ENCODE data around the gene ANKS4B.
"Not testable (repeated sequence)": the region's sequence is repeated elsewhere in the genome, so short reads cannot be mapped to it uniquely, and the experiment has no call there.

The ANKS4B gene

GRCh38 chr16:21263640-21264570 lies 30.4 kb downstream of the ANKS4B start:
- DNase-seq: no peak

GRCh38 chr16:21264571-21265036 lies 31.1 kb downstream of the ANKS4B start:
- DNase-seq: no peak

GRCh38 chr16:21265104-21265837 lies 31.8 kb downstream of the ANKS4B start:
- no peak for DNase-seq

- no peak for DNase-seq
Measured at GRCh38 chr16:21267298-21267697, 33.8 kb downstream of the ANKS4B start.

GRCh38 chr16:21268236-21268635 lies 34.7 kb downstream of the ANKS4B start:
- DNase-seq: no peak

- no peak for DNase-seq
Measured at GRCh38 chr16:21272253-21272652, 38.8 kb downstream of the ANKS4B start.

GRCh38 chr16:21272763-21273162 lies 39.3 kb downstream of the ANKS4B start:
- DNase-seq: not testable (repeated sequence)

- no peak for DNase-seq
Measured at GRCh38 chr16:21274172-21274726, 40.8 kb downstream of the ANKS4B start.

- no peak for DNase-seq
Measured at GRCh38 chr16:21275529-21275928, 42.0 kb downstream of the ANKS4B start.

- no peak for DNase-seq
Measured at GRCh38 chr16:21276090-21276489, 42.6 kb downstream of the ANKS4B start.

- DNase-seq: no peak
Measured at GRCh38 chr16:21277045-21277926, 43.8 kb downstream of the ANKS4B start.

GRCh38 chr16:21277927-21278706 lies 44.6 kb downstream of the ANKS4B start, which contains the start of gene CRYM:
Gene CRYM, minus strand, starts transcription at chr16:21278290. Its CDS starts 39 bp downstream, at chr16:21278251.
- no peak for DNase-seq

- DNase-seq: no peak
Measured at GRCh38 chr16:21279501-21279900, 46.0 kb downstream of the ANKS4B start.

GRCh38 chr16:21281698-21282389 lies 48.3 kb downstream of the ANKS4B start:
- no peak for DNase-seq

- no peak for DNase-seq
Measured at GRCh38 chr16:21283521-21284289, 50.2 kb downstream of the ANKS4B start.

- no peak for DNase-seq
Measured at GRCh38 chr16:21284414-21284813, 50.9 kb downstream of the ANKS4B start.

- DNase-seq: no peak
Measured at GRCh38 chr16:21285314-21285713, 51.8 kb downstream of the ANKS4B start.

GRCh38 chr16:21289789-21290188 lies 56.3 kb downstream of the ANKS4B start:
- DNase-seq: not testable (repeated sequence)

GRCh38 chr16:21300309-21301167 lies 67.0 kb downstream of the ANKS4B start:
- DNase-seq: peak; percentile 58
